ENCODE data around the gene RAB40C. TPM values are rescaled to one million over a fixed set of nuclear protein-coding genes. Genes with fewer than 3 reads are reported as not detected.

Gene RAB40C
- total RNA-seq, 1 experiment from 2014 or later: 5.9 TPM

DNA sequence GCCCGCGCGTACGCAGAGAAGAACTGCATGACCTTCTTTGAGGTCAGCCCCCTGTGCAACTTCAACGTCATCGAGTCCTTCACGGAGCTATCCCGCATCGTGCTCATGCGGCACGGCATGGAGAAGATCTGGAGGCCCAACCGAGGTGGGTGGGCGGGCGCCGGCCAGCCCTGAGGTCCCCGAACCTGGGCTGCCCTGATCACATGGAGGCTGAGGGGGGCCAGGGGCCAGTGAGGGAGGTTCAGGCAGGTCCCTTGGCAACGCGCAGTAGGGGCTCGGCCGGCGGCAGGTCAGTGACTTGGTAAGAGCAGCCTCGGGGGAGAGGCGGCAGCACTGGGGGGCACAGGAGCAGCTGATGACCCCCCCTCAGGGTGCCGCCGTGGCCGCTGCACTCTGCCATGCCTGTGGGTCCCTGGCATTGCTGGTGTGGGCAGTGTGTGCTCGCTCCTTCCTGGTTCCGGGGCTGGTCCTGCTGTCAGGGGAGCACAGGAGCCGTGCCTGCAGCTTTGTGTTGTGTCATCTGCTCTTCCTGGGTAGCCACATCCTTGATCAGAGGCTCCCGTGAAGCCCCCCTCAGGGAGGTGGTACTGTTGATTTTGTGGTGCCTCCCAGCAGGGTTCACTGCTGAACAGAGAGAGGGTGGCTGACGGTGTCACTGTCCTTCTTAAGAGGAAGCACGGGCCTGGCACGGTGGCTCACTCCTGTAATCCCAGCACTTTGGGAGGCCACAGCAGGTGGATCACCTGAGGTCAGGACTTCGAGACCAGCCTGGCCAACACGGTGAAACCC is 36.3 kb downstream of the RAB40C start:
- Histone ChIP-seq H4K20me1 (ENCODE audit: insufficient read depth, low read depth, low read length) (0 out of 2 replicates have a peak, but pooled peaks cover 6% of the 10 kb centered on the region), H3K4me1 (ENCODE audit: low read length) (peaks cover 21% of the 10 kb centered on the region), H3K27me3 (ENCODE audit: low read length) (no peaks in the 10 kb centered on the region), H3K9me2 (replicated peaks; ENCODE audit: insufficient read depth, low read length) (no peaks in the 10 kb centered on the region), H3K79me2 (ENCODE audit: low read length) (no peaks in the 10 kb centered on the region), H3K36me3 (ENCODE audit: insufficient read depth, low read length) (no peaks in the 10 kb centered on the region), H2AFZ (ENCODE audit: low read length) (no peak overlapping the region), H3K27ac (ENCODE audit: low read length) (no peak overlapping the region), H3K9me3 (ENCODE audit: low read length) (no peaks in the 10 kb centered on the region), H3K9ac (ENCODE audit: low read length) (no peak overlapping the region), H3K4me2 (ENCODE audit: low read depth, low read length, poor library complexity, severe bottlenecking) (no peak overlapping the region), H3K4me3 (ENCODE audit: low read length) (no peak overlapping the region)
- DNase-seq: no peak

DNA sequence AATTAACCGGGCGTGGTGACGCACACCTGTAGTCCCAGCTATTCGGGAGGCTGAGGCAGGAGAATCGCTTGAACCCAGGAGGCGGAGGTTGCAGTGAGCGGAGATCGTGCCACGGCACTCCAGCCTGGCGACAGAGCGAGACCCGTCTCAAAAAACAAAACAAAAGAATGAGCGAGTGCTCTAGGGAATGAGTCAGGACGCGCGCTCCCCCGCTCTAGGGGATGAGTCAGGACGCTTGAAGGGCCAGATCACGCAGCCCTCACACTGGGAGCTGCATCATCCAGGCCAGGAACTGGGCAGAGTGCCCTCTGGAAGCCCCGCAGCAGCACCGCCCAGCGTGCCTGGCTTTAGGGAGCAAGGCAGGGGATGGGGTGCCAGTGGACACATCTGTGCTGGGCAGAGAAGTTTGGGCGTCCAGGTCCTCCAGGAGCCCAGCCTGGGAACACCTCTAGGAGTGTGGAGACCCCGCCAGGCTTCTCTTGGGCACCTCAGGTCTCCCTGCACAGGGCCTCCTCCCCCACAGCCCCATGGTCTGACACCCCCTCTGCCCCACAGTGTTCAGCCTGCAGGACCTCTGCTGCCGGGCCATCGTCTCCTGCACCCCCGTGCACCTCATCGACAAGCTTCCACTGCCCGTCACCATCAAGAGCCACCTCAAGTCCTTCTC is 37.1 kb downstream of the RAB40C start:
- no peak overlapping the region for H3K27ac ChIP-seq (ENCODE audit: low read length)
- H3K36me3 ChIP-seq (ENCODE audit: insufficient read depth, low read length): no peaks in the 10 kb centered on the region
- no peak overlapping the region for H2AFZ ChIP-seq (ENCODE audit: low read length)
- H3K4me3 ChIP-seq (ENCODE audit: low read length): no peak overlapping the region
- no peak overlapping the region for H3K4me2 ChIP-seq (ENCODE audit: low read depth, low read length, poor library complexity, severe bottlenecking)
- peaks cover 22% of the 10 kb centered on the region for H3K4me1 ChIP-seq (ENCODE audit: low read length)
- no peaks in the 10 kb centered on the region for H3K9me2 ChIP-seq (replicated peaks; ENCODE audit: insufficient read depth, low read length)
- no peak for DNase-seq
- no peaks in the 10 kb centered on the region for H3K9me3 ChIP-seq (ENCODE audit: low read length)
- H3K9ac ChIP-seq (ENCODE audit: low read length): no peak overlapping the region
- H4K20me1 ChIP-seq (ENCODE audit: insufficient read depth, low read depth, low read length): 0 out of 2 replicates have a peak, but pooled peaks cover 6% of the 10 kb centered on the region
- H3K27me3 ChIP-seq (ENCODE audit: low read length): no peaks in the 10 kb centered on the region
- H3K79me2 ChIP-seq (ENCODE audit: low read length): no peaks in the 10 kb centered on the region

DNA sequence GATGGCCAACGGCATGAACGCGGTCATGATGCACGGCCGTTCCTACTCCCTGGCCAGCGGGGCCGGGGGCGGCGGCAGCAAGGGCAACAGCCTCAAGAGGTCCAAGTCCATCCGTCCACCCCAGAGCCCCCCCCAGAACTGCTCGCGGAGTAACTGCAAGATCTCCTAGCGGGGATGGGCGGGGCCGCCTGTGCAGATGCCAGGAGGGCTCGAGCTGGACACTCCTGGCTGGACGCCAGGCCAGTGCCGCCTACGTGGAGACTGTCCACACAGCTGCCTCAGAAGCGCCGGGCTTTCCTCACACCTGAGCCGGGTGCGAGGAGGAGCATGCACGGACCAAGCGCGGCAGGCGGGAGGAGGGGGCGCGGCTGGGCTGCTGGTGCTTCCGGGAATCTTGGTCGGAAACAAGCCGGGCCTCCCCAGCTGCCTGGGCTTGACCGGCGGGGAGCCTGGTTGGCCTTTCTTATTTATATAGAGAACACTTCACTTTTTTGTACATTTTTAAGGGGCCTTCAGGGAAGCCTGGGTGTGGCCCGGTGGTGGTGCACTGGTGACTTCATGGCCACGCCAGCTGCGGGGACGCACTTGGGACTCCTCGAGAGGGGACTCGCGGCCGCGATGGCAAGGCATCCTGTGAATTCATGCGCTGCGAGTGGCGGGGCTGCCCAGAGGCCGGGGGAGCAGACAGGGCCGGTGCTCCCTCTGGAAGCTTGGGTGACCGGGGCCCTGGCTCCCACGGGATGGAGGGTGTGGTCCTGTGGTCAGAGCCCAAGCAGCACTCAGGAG is 37.8 kb downstream of the RAB40C start:
- no peak for DNase-seq
- Histone ChIP-seq H3K79me2 (ENCODE audit: low read length) (no peaks in the 10 kb centered on the region), H3K4me3 (ENCODE audit: low read length) (no peak overlapping the region), H3K4me1 (ENCODE audit: low read length) (peaks cover 22% of the 10 kb centered on the region), H3K9ac (ENCODE audit: low read length) (no peak overlapping the region), H3K27ac (ENCODE audit: low read length) (no peak overlapping the region), H3K36me3 (ENCODE audit: insufficient read depth, low read length) (no peaks in the 10 kb centered on the region), H4K20me1 (ENCODE audit: insufficient read depth, low read depth, low read length) (0 out of 2 replicates have a peak, but pooled peaks cover 6% of the 10 kb centered on the region), H3K9me2 (replicated peaks; ENCODE audit: insufficient read depth, low read length) (no peaks in the 10 kb centered on the region), H3K27me3 (ENCODE audit: low read length) (no peaks in the 10 kb centered on the region), H3K4me2 (ENCODE audit: low read depth, low read length, poor library complexity, severe bottlenecking) (no peak overlapping the region), H2AFZ (ENCODE audit: low read length) (no peak overlapping the region), H3K9me3 (ENCODE audit: low read length) (no peaks in the 10 kb centered on the region)

DNA sequence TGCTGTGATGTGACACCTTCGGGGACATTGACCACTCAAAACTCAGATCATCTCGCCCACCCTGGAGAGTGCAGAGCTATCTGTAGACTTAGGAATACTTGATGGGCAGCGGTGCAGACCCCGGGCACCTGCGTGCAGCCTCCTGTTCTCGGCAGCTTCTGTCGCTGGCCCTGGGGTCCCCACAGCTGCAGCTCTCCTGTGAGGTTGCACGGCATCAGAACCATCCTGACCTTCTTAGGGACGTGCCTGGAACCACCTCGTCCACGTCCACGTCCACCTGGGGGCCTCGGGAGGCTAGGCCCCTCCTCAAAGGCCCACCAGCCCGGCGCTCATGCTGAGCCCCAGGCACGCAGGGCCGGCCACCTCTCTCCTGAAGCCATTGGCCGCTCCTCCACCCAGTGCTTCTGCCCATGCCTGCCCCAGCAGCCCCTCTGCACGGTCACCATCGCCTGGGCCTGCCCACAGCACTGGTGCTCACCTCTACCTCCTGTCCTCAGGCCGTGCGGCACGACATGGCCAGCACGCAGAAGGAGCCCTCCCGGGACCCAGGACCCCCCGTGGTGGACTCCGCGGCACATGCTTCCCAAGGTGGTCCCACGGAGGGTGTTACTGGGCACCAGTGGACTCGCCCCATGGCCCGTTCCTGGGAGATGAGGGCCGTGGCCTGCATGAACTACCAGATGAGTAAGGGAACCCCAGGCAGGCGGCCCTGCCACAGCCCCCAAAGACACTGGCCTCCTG is 38.6 kb downstream of the RAB40C start:
- no peak overlapping the region for H2AFZ ChIP-seq (ENCODE audit: low read length)
- peaks cover 22% of the 10 kb centered on the region for H3K4me1 ChIP-seq (ENCODE audit: low read length)
- H3K9ac ChIP-seq (ENCODE audit: low read length): no peak overlapping the region
- no peak overlapping the region for H3K4me2 ChIP-seq (ENCODE audit: low read depth, low read length, poor library complexity, severe bottlenecking)
- no peaks in the 10 kb centered on the region for H3K79me2 ChIP-seq (ENCODE audit: low read length)
- no peaks in the 10 kb centered on the region for H3K27me3 ChIP-seq (ENCODE audit: low read length)
- 0 out of 2 replicates have a peak, but pooled peaks cover 6% of the 10 kb centered on the region for H4K20me1 ChIP-seq (ENCODE audit: insufficient read depth, low read depth, low read length)
- no peaks in the 10 kb centered on the region for H3K9me3 ChIP-seq (ENCODE audit: low read length)
- no peak for DNase-seq
- H3K9me2 ChIP-seq (replicated peaks; ENCODE audit: insufficient read depth, low read length): no peaks in the 10 kb centered on the region
- H3K4me3 ChIP-seq (ENCODE audit: low read length): no peak overlapping the region
- H3K36me3 ChIP-seq (ENCODE audit: insufficient read depth, low read length): no peaks in the 10 kb centered on the region
- H3K27ac ChIP-seq (ENCODE audit: low read length): no peak overlapping the region

DNA sequence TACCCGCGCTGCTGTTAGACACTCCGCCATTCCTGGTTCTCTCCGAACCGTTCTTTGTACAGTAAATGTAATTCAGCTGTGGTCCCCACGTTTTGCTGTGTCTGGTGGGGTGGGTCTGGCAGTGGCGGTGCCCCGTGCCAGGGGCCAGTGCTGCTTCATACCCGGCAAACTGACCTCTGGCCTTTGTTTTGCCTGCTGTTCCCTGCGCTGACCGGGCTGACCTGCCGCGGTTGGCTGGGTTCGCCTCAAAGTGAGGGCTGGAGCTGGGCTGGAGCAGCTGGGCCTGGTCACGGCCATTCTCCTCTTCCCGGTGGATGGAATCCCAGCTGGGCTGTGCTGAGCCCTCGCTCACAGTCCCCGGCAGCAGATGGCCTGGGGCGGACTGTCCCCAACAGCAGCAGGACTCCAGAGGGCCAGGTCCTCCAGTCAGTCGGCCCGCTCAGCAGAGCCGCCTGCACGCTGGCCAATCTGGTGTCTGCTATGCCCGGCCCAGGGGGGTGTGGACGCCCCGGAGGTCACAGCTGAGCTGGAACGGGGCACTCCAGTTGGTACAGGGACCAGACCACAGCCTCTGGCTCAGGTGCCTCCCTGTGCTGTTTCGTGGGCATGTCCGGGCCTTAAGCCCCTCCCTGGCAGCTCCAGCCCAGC is 39.4 kb downstream of the RAB40C start:
- Histone ChIP-seq H3K9ac (ENCODE audit: low read length) (no peak overlapping the region), H4K20me1 (ENCODE audit: insufficient read depth, low read depth, low read length) (0 out of 2 replicates have a peak, but pooled peaks cover under 1% of the 10 kb centered on the region), H3K27me3 (ENCODE audit: low read length) (no peaks in the 10 kb centered on the region), H3K36me3 (ENCODE audit: insufficient read depth, low read length) (0 out of 2 replicates have a peak, but pooled peaks cover 2% of the 10 kb centered on the region), H3K9me2 (replicated peaks; ENCODE audit: insufficient read depth, low read length) (no peaks in the 10 kb centered on the region), H3K4me1 (ENCODE audit: low read length) (peaks cover 15% of the 10 kb centered on the region), H3K4me2 (ENCODE audit: low read depth, low read length, poor library complexity, severe bottlenecking) (no peak overlapping the region), H2AFZ (ENCODE audit: low read length) (no peak overlapping the region), H3K27ac (ENCODE audit: low read length) (no peak overlapping the region), H3K9me3 (ENCODE audit: low read length) (no peaks in the 10 kb centered on the region), H3K4me3 (ENCODE audit: low read length) (no peak overlapping the region), H3K79me2 (ENCODE audit: low read length) (peaks cover 3% of the 10 kb centered on the region; the same call in 1 of the 2 replicates)
- DNase-seq: no peak

DNA sequence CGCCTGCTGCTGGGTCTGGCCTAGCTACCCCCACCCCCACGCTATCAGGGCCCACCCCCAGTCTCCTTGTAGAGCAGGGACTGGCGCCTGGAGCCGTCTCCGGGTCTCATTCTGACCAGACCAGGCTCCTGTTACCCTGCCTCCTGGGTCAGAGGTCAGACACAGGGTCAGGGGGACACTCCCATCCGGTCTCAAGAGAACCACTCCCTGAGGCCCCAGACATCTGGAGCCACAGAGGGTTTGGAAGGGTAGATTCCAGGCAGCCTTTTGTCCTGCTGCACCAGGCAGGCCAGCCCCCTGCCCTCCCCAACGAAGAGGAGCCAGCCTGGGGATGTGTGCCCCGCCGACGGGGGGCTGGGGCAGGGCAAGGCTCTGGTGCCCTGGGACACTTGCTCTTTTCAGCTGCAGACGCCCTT is 40.0 kb downstream of the RAB40C start:
- Histone ChIP-seq H3K4me2 (ENCODE audit: low read depth, low read length, poor library complexity, severe bottlenecking) (no peak overlapping the region), H2AFZ (ENCODE audit: low read length) (no peak overlapping the region), H3K79me2 (ENCODE audit: low read length) (peaks cover 8% of the 10 kb centered on the region), H3K27ac (ENCODE audit: low read length) (no peak overlapping the region), H3K4me3 (ENCODE audit: low read length) (no peak overlapping the region), H3K4me1 (ENCODE audit: low read length) (peaks cover 13% of the 10 kb centered on the region), H3K9ac (ENCODE audit: low read length) (no peak overlapping the region), H3K27me3 (ENCODE audit: low read length) (no peaks in the 10 kb centered on the region), H3K9me2 (replicated peaks; ENCODE audit: insufficient read depth, low read length) (no peaks in the 10 kb centered on the region), H3K9me3 (ENCODE audit: low read length) (no peaks in the 10 kb centered on the region), H3K36me3 (ENCODE audit: insufficient read depth, low read length) (0 out of 2 replicates have a peak, but pooled peaks cover 4% of the 10 kb centered on the region), H4K20me1 (ENCODE audit: insufficient read depth, low read depth, low read length) (peaks cover 2% of the 10 kb centered on the region; the same call in 1 of the 2 replicates)
- DNase-seq: no peak

DNA sequence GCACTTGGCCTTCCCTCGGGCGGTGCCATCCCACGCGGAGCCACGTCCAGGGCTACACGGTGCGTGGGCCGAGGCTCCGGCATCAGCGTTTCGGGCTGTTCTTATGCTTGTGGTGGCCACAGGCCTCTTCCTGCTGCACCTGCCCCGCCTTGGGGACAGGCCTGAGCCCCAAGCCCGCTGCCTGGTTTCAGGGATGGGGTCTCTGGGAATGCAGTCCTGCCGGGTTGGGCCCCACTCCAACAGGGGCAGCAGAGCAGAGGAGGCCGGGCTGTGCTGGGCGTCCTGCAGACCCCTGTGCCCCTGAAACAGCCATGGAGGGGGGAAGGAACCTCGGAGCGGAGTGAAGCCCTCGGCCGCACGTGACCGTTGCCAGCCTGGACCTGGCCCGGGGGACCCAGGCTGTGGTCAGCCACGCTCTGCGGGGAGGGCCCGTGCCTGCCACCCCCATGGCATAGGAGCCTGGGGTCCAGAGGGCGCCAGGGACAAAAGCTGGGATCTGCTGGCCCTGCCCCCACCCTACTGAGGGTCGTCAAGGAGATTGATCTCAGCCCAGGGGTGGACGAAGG is 40.5 kb downstream of the RAB40C start:
- no peak overlapping the region for H3K9ac ChIP-seq (ENCODE audit: low read length)

More for the DNA sequence above, 40.5 kb downstream of the RAB40C start:
- H3K79me2 ChIP-seq (ENCODE audit: low read length): peaks cover 13% of the 10 kb centered on the region
- H2AFZ ChIP-seq (ENCODE audit: low read length): no peak overlapping the region
- no peak overlapping the region for H3K4me2 ChIP-seq (ENCODE audit: low read depth, low read length, poor library complexity, severe bottlenecking)
- H3K27ac ChIP-seq (ENCODE audit: low read length): no peak overlapping the region
- no peaks in the 10 kb centered on the region for H3K9me2 ChIP-seq (replicated peaks; ENCODE audit: insufficient read depth, low read length)
- no peaks in the 10 kb centered on the region for H3K27me3 ChIP-seq (ENCODE audit: low read length)
- H3K9me3 ChIP-seq (ENCODE audit: low read length): no peaks in the 10 kb centered on the region
- no peak for DNase-seq
- H3K36me3 ChIP-seq (ENCODE audit: insufficient read depth, low read length): 0 out of 2 replicates have a peak, but pooled peaks cover 4% of the 10 kb centered on the region
- H4K20me1 ChIP-seq (ENCODE audit: insufficient read depth, low read depth, low read length): peaks cover 7% of the 10 kb centered on the region; the same call in 1 of the 2 replicates
- H3K4me1 ChIP-seq (ENCODE audit: low read length): peaks cover 14% of the 10 kb centered on the region
- no peak overlapping the region for H3K4me3 ChIP-seq (ENCODE audit: low read length)
